A673 (cell line): Measurements from ENCODE around the gene FLVCR2. TPM values are rescaled to one million over a fixed set of nuclear protein-coding genes. Genes with fewer than 3 reads are reported as not detected.
"Not testable (repeated sequence)": the region's sequence is repeated elsewhere in the genome, so short reads cannot be mapped to it uniquely, and the experiment has no call there.

Source experiments
- BruUV-seq: library from RNA; stranded (reverse); fragments of 400-500 nt; replicated peaks from 2 replicates; lab custom pipeline; 2021; lab: Mats Ljungman, UMichigan
- CTCF ChIA-PET: fragments of 300-600 bp; sonication (Branson Sonifier 250); formaldehyde crosslinking; loops from one replicate; lab custom pipeline; 2022; ENCODE audit warnings: antibody characterized with exemption; lab: Charles Lee
- POLR2A ChIA-PET: fragments of 300-600 bp; sonication (Branson Sonifier 250); formaldehyde crosslinking; loops from one replicate; lab custom pipeline; 2022; ENCODE audit warnings: antibody characterized with exemption; ENCODE audit not compliant: low non-redundant PET; lab: Charles Lee
- DNase-seq: peaks from one replicate; pipeline ENCODE4 v3.0.0-alpha.2; 2015; ENCODE audit warnings: low spot score
- H3K27ac ChIP-seq: fragments of 200-600 bp; sonication (generic); 2 replicates; pipeline ENCODE4 v1.5.1; 2016; ENCODE audit warnings: mixed run types, low read depth, mild to moderate bottlenecking, mixed read lengths, antibody characterized with exemption, low read length; ENCODE audit not compliant: poor library complexity, severe bottlenecking
- H3K27me3 ChIP-seq: fragments of 200-600 bp; sonication (generic); replicated peaks from 2 replicates; pipeline ENCODE4 v1.6.1; 2017; ENCODE audit warnings: mixed run types, low read depth, mild to moderate bottlenecking, mixed read lengths, antibody characterized with exemption, low read length; ENCODE audit not compliant: insufficient read depth, poor library complexity
- H3K36me3 ChIP-seq: fragments of 200-600 bp; sonication (generic); 2 replicates; pipeline ENCODE4 v1.6.1; 2016; ENCODE audit warnings: mixed run types, mild to moderate bottlenecking, mixed read lengths, antibody characterized with exemption, low read length; ENCODE audit not compliant: insufficient read depth, poor library complexity, severe bottlenecking
- H3K4me1 ChIP-seq: fragments of 200-600 bp; sonication (generic); 2 replicates; pipeline ENCODE4 v1.6.1; 2017; ENCODE audit warnings: mixed run types, mild to moderate bottlenecking, mixed read lengths, antibody characterized with exemption, low read length; ENCODE audit not compliant: insufficient read depth, poor library complexity, severe bottlenecking
- H3K4me3 ChIP-seq: fragments of 200-600 bp; sonication (generic); 2 replicates; pipeline ENCODE4 v1.5.1; 2016; ENCODE audit warnings: low read depth, mixed run types, mild to moderate bottlenecking, mixed read lengths, low read length; ENCODE audit not compliant: poor library complexity, severe bottlenecking
- H3K9me3 ChIP-seq: fragments of 200-600 bp; sonication (generic); 2 replicates; pipeline ENCODE4 v1.6.1; 2016; ENCODE audit warnings: mixed run types, low read depth, mild to moderate bottlenecking, mixed read lengths, antibody characterized with exemption, low read length; ENCODE audit not compliant: poor library complexity, severe bottlenecking
- CTCF ChIP-seq: fragments of 300-800, 200-600 bp; sonication (generic); conservative IDR thresholded peaks from 2 replicates; pipeline ENCODE4 v1.5.1; 2017; ENCODE audit warnings: low read depth, mild to moderate bottlenecking, antibody characterized with exemption, low read length, moderate library complexity, mixed read lengths
- EZH2 ChIP-seq: fragments of 200-600 bp; sonication (generic); IDR thresholded peaks from 2 replicates; pipeline ENCODE4 v1.6.1; 2017; ENCODE audit warnings: borderline replicate concordance, low read depth, mild to moderate bottlenecking, mixed read lengths, antibody characterized with exemption, low read length; ENCODE audit not compliant: poor library complexity, severe bottlenecking
- intact Hi-C: fragments of 100-400 bp; cut with micrococcal nuclease; formaldehyde crosslinking; loops from one replicate; pipeline ENCODE4 v1.10.0; 2022; ENCODE audit not compliant: unreplicated experiment
- total RNA-seq: library from RNA; stranded (reverse); gene quantifications from 2 replicates; pipeline ENCODE4 v1.2.3, GENCODE V29; 2021

Gene FLVCR2
- total RNA-seq, 1 experiment from 2014 or later: 3.5 TPM

DNA sequence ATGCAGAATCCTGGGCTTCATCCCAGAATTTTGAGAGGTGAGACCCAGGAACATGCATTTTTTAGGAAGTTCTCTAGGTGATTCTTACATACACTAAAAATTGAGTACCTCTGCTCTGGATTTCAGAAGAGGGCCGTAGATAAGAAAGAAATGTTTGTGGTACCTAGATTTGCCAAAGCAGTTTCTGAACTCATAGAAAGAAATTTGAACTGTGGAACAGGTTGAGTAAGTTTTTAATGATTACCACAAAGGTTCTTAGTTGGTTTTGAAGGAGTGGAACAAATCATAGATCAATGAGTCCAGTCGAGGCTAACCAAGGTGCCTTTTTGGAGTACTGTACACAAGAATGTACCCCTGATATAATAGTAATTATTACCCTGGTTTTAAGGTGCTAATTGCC lies 107.5 kb downstream of the FLVCR2 start:
- BruUV-seq: no TSS peak
- no peak overlapping the region for H3K4me3 ChIP-seq
- DNase-seq: no peak
- H3K9me3 ChIP-seq: no peaks in the 10 kb centered on the region
- H3K36me3 ChIP-seq: peaks cover 29% of the 10 kb centered on the region
- ChIA-PET POLR2A (no interaction called here), CTCF (no interaction called here)
- H3K27ac ChIP-seq: no peak overlapping the region
- H3K27me3 ChIP-seq: no peaks in the 10 kb centered on the region
- TF ChIP-seq EZH2: no peak
- TF ChIP-seq CTCF: no peak
- intact Hi-C loops: no loop called here
- no peaks in the 10 kb centered on the region for H3K4me1 ChIP-seq

DNA sequence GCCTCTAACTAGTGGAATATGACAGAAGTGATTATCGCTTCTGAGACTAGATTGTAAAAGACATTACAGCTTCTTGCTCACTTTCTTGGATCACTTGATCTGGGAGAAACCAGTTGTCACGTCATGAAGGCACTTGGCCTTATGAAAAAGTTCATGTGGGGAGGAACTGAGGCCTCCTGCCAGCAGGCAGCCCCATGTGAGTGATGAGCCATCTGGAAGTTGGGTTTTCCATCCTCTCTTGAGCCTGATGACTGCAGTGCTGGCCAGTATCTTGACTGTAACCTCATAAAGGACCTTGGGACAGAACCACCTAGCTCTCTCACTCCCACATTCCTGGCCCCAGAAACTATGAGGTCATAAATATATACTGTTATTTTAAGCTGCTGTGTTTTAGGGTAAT lies 110.6 kb downstream of the FLVCR2 start:
- no peaks in the 10 kb centered on the region for H3K9me3 ChIP-seq
- CTCF ChIA-PET: no interaction called here
- POLR2A ChIA-PET: no interaction called here

GRCh38 chr14:75690010-75690409 lies 111.6 kb downstream of the FLVCR2 start:
- Histone ChIP-seq H3K9me3 (no peaks in the 10 kb centered on the region), H3K27ac (no peak overlapping the region), H3K4me1 (no peaks in the 10 kb centered on the region), H3K27me3 (no peaks in the 10 kb centered on the region), H3K36me3 (peaks cover 32% of the 10 kb centered on the region), H3K4me3 (no peak overlapping the region)
- no TSS peak for BruUV-seq
- TF ChIP-seq EZH2: no peak
- no peak for TF ChIP-seq CTCF
- ChIA-PET CTCF (no interaction called here), POLR2A (no interaction called here)
- intact Hi-C loops: no loop called here
- no peak for DNase-seq

More for the DNA sequence above, 110.6 kb downstream of the FLVCR2 start:
- DNase-seq: no peak
- no peak overlapping the region for H3K27ac ChIP-seq
- peaks cover 37% of the 10 kb centered on the region for H3K36me3 ChIP-seq
- no peak overlapping the region for H3K4me3 ChIP-seq
- no peaks in the 10 kb centered on the region for H3K4me1 ChIP-seq
- TF ChIP-seq CTCF (no peak), EZH2 (no peak)
- no TSS peak for BruUV-seq
- no peaks in the 10 kb centered on the region for H3K27me3 ChIP-seq
- intact Hi-C loops: no loop called here

DNA sequence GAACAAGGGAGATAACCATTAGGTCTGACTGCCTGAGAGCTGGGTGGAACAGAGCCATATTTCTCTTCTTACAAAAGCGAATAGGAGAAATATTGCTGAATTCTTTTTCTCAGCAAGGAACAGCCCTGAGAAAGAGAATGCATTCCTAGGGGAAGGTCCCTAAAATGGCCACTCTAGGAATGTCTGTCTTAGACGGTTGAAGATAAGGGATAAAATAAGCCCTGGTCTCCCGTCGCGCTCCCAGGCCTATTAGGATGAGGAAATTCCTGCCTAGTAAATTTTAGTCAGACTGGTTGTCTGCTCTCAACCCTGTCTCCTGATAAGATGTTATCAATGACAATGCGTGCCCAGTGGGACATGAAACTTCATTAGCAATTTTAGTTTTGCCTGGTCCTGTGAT lies 116.6 kb downstream of the FLVCR2 start:
- H3K27ac ChIP-seq, H3K27me3 ChIP-seq, POLR2A ChIA-PET, CTCF ChIA-PET, H3K4me1 ChIP-seq, DNase-seq, H3K4me3 ChIP-seq, BruUV-seq, H3K9me3 ChIP-seq, intact Hi-C loops: not testable (repeated sequence)
- peaks cover 30% of the 10 kb centered on the region for H3K36me3 ChIP-seq
